ENCODE results near the gene MAP3K4. TPM values are rescaled to one million over a fixed set of nuclear protein-coding genes. Genes with fewer than 3 reads are reported as not detected.

The MAP3K4 gene
- total and polyA plus RNA-seq, 2 of the 4 experiments (the other 2 are of a cell fraction), result 11.5 to 20.4 TPM

- no peak overlapping the region for H3K4ac ChIP-seq (ENCODE audit: low read depth, low read length)
- DNase-seq (no peak), ATAC-seq (ENCODE audit: low read depth) (no peak)
- no peak overlapping the region for H4K91ac ChIP-seq (ENCODE audit: insufficient read depth, low read depth, low read length)
- H3K9me3 ChIP-seq (ENCODE audit: control insufficient read depth, insufficient read depth, low read length), result no peaks in the 10 kb centered on the region
- no peaks in the 10 kb centered on the region for H4K20me1 ChIP-seq (ENCODE audit: insufficient read depth, low read length)
- H3K27ac ChIP-seq (ENCODE audit: insufficient read depth, low read length), result no peak overlapping the region
- no peak overlapping the region for H4K5ac ChIP-seq (ENCODE audit: low read depth, low read length)
- H2AK5ac ChIP-seq (ENCODE audit: low read depth, low read length), result no peak overlapping the region
- H3K23ac ChIP-seq (ENCODE audit: low read depth, low read length), result no peak overlapping the region
- TF ChIP-seq SMC3 (IDR thresholded peaks at IDR 0.05; ENCODE audit: low read depth, low read length) (no peak), MXI1 (IDR thresholded peaks at IDR 0.05; ENCODE audit: borderline replicate concordance, low read depth, low read length) (no peak), CHD1 (IDR thresholded peaks at IDR 0.05; ENCODE audit: low read depth, low read length) (no peak), ELK1 (IDR thresholded peaks at IDR 0.05; ENCODE audit: borderline replicate concordance, low read depth, low read length) (no peak), FOS (IDR thresholded peaks at IDR 0.05; ENCODE audit: low read depth, low read length) (no peak), RFX5 (IDR thresholded peaks at IDR 0.05; ENCODE audit: low read depth, low read length) (no peak), RCOR1 (IDR thresholded peaks at IDR 0.05; ENCODE audit: insufficient replicate concordance, low read length) (no peak), CTCF (conservative IDR thresholded peaks at IDR 0.05; ENCODE audit: low read depth, low read length) (no peak), MAZ (IDR thresholded peaks at IDR 0.05; ENCODE audit: borderline replicate concordance, low read depth, low read length) (no peak), RAD21 (IDR thresholded peaks at IDR 0.05; ENCODE audit: low read length) (no peak), MAFK (IDR thresholded peaks at IDR 0.05; ENCODE audit: low read depth, low read length) (no peak), POLR2A (IDR thresholded peaks at IDR 0.05; ENCODE audit: low read depth, low read length) (no peak), BHLHE40 (IDR thresholded peaks at IDR 0.05; ENCODE audit: low read depth, low read length) (no peak), USF2 (IDR thresholded peaks at IDR 0.05; ENCODE audit: low read depth, low read length) (no peak), NFE2L2 (IDR thresholded peaks at IDR 0.05; ENCODE audit: low read depth, low read length) (no peak)
- H3K36me3 ChIP-seq (ENCODE audit: control insufficient read depth, insufficient read depth, low read length), result no peaks in the 10 kb centered on the region
- CTCF ChIA-PET, result no interaction called here
- H2AFZ ChIP-seq (replicated peaks; ENCODE audit: low read length, poor library complexity), result no peak overlapping the region
- H3K79me1 ChIP-seq (ENCODE audit: low read depth in 1 of 2, low read length in 2 of 2), result no peaks in the 10 kb centered on the region
- H2BK15ac ChIP-seq (ENCODE audit: low read depth, low read length), result no peak overlapping the region
- no peak overlapping the region for H2BK20ac ChIP-seq (ENCODE audit: low read depth, low read length)
- no peak overlapping the region for H3K4me2 ChIP-seq (ENCODE audit: low read depth, low read length)
- no peak overlapping the region for H3K14ac ChIP-seq (replicated peaks; ENCODE audit: low read depth, low read length)
- dilution Hi-C loops (cut with HindIII; ENCODE audit: low sequenced_read_pairs, unreplicated experiment) (no loop called here), in situ Hi-C loops (cut with MboI; ENCODE audit: low sequenced_read_pairs) (no loop called here), intact Hi-C loops (cut with micrococcal nuclease) (loop anchor here (5.0 kb wide), 1 partner anchor 301 kb away; the partner anchor contains the start of gene AGPAT4)
- WGBS, 2 experiments (ENCODE audit: extremely low coverage in 2 of 2, insufficient read length in 1 of 2), result no CpG with 5 or more reads among the region's 1 CpG
- POLR2A ChIA-PET (ENCODE audit: unreplicated experiment), result no interaction called here
- no peak overlapping the region for H3K18ac ChIP-seq (ENCODE audit: low read depth, low read length)
- peaks cover 25% of the 10 kb centered on the region for H3K4me1 ChIP-seq (ENCODE audit: control insufficient read depth, insufficient read depth, low read length)
- H2BK120ac ChIP-seq (ENCODE audit: low read depth, low read length), result no peak overlapping the region
- H2BK5ac ChIP-seq (ENCODE audit: low read depth, low read length, poor library complexity, severe bottlenecking), result no peak overlapping the region
- no peak overlapping the region for H3K56ac ChIP-seq (ENCODE audit: extremely low read depth, insufficient read depth, low read length)
- H3K4me3 ChIP-seq (ENCODE audit: insufficient read depth, low read depth, low read length), result no peak overlapping the region
- H3K9me1 ChIP-seq (ENCODE audit: insufficient read depth, low read length), result no peaks in the 10 kb centered on the region
- no peak overlapping the region for H2AK9ac ChIP-seq (replicated peaks; ENCODE audit: low read depth, low read length, poor library complexity)
- peaks cover 5% of the 10 kb centered on the region for H3K27me3 ChIP-seq (ENCODE audit: control insufficient read depth, insufficient read depth, low read length)
- no TSS peak for BruUV-seq (replicated peaks)
- no peak overlapping the region for H4K8ac ChIP-seq (ENCODE audit: low read depth in 2 of 2, low read length in 2 of 2)
- no peak overlapping the region for H3K9ac ChIP-seq (ENCODE audit: low read depth, low read length)
These were observed 20.4 kb upstream of the MAP3K4 start for GRCh38 chr6:160971171-160971570.
